HG03045 (cell line): ENCODE measurements around the gene KCND3.

Experiments used
- ATAC-seq: cut with Tn5 transposase; IDR thresholded peaks from one replicate; pipeline ENCODE4 v1.9.1; 2021; ENCODE audit warnings: mild to moderate bottlenecking, moderate library complexity; ENCODE audit not compliant: unreplicated experiment

Gene KCND3

DNA sequence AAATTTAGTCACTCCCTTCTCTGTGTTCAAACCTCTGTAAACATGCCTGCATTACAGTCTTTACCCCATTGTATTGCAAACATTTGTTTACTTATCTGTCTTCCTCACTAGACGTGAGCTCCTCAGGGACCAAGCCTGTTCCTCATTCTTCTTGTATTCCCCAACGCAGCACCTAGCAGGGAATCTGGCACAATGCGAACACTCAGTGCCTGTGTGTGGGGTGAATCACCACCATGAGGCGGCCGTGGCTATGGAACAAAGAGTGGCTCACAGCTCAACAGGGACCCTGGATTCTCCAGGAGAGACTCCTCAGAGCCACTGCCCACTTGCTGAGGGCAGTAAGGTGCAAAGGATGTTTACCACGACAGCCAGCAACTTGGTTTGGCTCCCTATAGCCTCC lies 137.9 kb downstream of the KCND3 start:
- ATAC-seq = no peak

DNA sequence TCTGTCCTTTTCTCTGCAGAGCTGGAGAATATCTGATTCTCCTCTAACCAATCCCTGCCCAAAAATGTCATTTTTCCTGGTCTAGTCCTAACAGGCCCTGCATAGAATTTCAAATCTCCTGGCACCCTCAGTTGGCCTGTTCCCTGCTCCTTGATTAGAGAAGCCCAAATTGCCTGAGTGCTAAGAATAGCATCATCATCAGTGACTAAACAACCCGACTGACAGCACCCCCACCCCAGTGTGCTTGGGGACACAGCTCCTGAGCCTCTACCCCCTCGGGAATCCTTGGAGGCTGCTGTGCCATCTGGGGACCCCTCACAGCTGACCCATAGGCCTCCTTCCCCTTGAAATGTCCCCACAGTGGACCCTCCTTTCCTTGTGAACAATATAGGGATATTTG lies 139.4 kb downstream of the KCND3 start:
- ATAC-seq = no peak

DNA sequence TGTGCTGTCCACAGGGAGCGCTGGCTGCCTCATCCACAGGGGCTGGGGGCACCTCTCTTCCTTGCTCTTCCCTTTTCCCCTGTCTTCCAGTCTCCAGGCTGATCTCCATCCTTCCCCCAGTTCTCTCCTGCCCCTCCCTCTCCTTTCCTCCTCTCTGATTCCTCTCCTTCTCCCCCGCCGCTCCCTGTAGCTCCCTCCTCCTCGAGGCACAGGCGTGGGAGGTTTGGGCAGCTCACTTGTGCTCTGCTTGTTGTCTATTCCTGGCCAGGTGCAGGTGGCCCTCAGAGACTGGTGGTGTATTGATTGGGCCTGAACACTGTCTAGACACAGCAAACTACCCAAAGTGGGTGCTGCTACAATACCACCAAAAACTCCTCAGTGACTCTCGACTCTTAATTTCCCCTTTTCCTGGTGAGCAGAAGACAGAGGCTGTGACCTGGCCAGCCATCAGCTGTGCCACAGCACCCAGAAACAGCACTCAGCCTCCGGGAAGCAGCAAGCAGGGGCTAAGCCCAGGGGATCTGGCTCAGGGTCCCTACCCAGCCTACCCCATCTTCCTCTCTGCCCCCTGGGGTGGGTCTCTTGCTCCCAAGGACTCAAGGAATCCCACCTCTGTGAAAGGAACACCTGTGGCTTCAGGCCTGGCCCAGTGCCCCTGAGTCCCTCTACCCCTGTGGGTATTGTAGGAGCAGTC lies 140.5 kb downstream of the KCND3 start:
- ATAC-seq = no peak

DNA sequence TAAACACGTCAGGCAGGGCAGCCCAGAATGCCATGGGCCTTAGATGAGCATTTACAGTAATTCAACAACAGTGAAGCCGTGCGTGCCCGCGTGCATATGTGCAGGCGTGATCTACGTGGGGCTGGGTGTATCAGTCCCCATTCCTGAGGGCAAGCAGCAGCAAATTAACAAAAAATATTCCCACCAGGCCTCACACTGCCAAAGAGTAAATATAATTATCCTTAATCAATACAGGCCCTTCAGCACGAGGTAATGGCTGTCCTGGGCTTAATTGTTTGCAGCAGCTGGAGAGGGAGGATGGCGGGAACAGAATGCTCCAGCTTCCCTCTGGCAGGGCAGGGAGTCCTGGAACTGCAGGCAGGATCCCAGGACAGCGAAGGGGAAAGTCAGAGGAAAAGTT lies 142.0 kb downstream of the KCND3 start:
- ATAC-seq = no peak

DNA sequence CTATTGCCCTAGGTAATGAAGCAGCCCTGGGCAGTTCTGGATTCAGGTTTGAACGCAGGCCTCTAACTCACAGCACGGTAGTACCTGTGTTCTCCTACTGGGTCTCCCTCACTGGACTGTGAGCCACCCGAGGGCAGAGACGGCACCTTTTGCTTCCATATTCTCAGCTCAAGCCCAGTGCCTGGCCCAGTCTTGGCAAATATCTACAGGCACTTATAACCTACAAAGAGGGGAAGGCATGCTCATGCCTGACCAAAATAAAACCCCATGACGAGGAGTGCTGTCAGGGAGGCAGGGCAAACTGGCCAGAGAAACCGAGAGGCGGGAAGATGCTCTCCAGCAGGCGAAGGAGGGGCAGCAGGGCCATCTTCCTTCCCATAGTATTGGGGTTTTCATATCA lies 142.6 kb downstream of the KCND3 start:
- no peak for ATAC-seq

DNA sequence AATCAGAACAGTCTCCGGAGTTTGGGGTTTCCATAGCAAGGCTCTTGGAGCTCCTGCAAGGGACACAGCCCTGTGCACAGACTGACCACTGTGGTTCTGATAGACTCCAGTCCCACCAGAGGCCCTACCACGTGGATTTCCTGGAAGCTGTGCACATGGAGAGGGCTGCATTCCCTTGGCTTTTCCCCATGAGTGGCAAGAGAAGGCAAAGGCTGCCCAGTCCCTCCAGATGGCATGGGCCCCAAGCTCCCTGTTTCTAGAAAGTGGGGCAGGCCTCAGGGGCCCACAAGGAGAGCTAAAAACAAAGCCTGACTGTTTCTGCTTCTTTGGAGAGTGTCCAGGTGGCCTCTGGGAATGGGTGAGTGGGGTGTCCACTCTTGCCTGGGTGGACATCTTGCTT lies 146.3 kb downstream of the KCND3 start:
- ATAC-seq = no peak

DNA sequence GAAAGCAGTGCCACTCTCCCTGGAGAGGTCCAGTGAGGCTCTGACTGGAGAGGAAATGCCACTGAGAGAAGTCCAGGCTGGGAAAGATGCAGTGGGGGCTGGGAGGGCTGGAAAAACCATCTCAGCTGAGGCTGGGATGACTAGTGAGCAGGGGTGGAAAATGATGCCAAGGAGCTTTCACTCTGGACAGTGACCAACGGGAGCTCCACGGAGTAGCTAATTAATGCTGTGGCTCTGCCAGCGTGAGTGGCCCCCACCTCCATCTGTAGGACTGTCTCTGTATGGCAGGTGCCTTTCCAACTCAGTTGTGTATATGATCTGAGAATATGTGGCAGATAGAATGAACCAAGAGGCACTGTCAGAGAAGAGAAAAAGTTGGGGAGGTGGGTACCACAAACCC lies 147.1 kb downstream of the KCND3 start:
- no peak for ATAC-seq

DNA sequence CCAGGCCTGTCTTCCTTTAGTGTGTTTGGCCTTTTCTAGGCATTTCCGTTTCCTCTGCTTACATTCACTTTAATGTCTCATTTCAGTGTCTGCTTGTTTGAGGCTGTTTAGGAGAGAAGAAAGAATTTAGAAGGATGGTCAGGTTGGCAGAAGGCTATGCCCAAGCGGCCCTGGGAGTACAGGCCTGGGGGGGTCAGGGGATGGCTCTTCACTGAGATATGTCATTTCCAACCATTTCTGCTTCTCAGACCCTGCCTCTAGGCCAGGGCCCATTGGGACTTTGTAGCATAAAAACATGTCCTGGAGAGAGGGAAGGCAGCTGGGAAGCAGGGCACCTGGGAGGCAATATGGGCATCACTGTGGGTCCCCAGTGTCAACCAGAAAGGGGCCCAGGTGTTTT lies 147.7 kb downstream of the KCND3 start:
- ATAC-seq = no peak

DNA sequence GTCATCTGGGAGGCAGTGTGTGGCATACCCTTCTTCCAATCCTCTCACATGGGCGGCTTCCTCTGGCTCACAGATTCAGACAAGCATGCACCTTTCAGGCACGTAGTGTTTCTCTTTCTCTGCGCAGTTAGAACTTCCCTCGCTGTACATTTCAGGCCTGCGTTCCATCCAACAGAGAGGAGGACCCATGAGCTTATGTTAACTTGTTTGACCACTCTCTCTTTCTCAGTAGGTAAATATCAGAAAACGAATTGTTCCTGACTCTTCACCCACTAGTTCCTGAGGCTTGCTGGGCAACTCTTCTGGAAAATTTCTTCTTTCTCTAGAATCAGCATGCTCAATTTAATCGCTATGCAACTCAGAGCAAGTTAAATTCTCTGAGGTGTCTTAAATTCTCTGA lies 148.3 kb downstream of the KCND3 start:
- ATAC-seq = no peak

DNA sequence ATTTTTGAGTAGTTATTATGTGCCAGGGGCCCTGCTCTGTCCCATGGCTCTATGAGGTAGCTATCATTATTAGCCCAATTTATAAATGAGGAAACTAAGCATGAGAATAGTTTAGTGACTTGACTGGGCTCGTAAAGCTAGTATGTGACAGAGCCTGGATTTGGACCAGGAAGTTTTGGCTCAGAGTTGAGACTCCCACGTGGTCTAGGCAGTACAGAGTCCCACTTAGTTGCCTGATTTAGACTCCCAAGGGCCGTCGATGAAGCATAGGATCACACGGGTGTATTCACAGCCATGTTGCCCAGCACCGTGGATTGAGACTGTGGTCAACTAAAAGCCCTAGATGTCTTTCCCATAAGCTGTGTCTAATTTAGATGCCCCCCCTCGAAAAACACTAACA lies 152.1 kb downstream of the KCND3 start:
- no peak for ATAC-seq

DNA sequence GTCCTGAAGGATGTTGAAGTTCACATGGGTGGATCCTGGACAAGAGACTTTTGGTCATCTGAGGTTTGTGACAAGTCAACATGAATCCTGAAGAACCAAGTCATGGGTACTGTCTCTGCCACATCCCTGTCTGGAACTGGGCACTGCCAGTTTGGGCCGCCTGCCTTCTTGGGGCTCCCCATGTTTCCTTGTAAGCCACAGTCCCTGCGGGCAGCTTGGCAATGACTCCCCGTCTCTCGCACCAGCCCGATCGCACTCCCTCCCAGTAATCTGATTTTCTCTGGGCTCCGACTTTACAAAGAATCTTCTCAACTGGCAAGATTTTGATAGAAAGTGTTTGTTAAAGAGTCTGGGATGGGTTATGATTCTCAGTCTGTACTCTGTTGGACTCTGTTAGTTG lies 153.4 kb downstream of the KCND3 start:
- ATAC-seq = no peak

DNA sequence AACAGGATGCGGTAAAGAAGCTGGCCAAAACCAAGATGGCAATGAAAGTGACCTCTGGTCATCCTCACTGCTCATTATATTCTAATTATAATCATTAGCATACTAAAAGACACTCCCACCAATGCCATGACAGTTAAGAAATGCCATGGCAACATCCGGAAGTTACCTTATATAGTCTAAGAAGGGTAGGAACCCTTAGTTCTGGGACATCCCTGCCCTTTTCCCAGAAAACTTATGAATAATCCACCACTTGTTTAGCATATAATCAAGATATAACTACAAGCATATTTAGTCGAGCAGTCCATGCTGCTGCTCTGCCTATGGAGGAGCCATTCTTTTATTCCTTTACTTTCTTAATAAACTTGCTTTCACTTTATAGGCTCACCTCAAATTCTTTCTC lies 154.0 kb downstream of the KCND3 start:
- no peak for ATAC-seq

DNA sequence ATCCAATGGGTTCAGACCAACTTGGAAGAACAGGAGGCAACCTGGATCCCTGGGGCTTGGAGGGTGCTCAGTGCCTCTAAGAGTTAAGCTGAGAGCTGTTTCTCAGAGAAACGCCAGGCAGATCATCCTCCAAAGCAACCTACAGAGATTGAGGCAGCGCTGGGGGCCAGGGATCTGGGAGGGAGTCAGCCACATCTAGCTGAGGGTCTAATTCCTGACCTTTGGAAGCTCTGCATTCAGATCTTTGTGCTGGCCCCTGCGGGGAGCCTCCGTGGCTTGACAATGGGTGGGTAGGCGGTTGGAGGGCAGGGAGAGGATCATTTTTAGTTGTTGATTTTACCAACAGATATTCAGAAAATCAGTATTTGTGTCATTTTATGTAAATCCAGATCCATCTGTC lies 154.5 kb downstream of the KCND3 start:
- no peak for ATAC-seq

DNA sequence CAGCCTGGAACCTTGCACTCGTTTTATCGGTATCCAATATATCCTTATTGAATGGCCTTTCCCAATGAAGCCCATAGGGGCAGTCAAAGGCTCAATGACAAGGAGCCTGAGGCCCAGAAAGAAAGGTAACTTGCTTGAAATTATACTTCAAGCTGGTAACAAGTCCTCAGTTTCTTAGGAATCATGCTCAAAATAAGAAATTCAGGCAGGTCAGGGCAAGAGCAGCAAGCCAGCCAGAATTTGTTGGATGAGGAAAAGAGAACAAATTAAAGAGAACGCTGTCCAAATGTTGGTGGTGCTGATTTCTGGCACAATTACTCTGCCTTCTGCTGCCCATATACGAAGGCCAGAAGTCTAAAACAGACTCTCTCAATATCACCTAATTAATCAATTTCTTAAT lies 156.1 kb downstream of the KCND3 start:
- no peak for ATAC-seq

DNA sequence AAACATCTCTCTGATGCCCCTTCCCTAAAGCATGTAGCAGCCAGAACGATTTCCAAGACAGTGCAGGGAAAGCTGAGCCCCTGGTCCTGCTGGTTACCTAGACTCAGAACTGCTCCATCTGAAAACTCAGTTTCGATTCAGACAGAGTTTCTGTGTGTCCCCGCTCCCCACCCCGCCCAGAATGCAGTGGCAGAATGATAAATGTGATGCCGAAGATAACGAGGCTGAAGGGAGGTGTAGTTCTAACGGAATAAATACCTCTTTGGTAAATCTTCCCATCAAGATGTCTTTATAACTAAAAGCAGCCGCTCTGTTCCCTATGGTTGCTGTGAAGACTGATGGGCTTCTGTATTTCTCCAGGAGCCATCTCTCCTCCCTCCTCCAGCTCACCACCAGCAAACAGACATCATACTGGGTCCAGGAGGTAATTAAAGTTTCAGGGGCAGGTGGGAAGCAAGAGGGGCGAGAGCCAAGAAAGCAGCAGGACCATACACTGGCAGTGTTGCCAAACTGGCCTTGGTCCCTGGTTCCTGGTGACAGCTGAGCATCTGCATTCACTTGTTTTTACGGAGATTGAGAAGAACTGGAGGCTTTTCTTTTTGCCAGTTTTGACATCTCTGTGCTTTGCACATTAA lies 156.8 kb downstream of the KCND3 start:
- no peak for ATAC-seq

DNA sequence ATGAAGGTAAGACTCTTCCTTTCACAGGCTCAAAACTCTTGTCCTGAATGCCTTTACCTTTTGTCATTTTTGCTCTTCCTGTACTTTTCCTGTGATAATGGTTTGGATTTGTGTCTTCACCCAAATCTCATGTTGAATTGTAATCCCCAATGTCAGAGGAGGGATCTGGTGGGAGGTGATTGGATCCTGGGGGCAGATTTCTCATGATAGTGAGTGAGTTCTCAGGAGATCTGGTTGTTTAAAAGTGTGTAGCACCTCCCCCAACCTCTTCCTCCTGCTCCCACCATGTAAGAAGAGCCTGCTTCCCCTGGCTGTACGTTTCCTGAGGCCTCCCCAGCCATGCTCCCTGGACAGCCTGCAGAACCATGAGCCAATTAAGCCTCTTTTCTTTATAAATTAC lies 158.3 kb downstream of the KCND3 start:
- ATAC-seq = no peak

DNA sequence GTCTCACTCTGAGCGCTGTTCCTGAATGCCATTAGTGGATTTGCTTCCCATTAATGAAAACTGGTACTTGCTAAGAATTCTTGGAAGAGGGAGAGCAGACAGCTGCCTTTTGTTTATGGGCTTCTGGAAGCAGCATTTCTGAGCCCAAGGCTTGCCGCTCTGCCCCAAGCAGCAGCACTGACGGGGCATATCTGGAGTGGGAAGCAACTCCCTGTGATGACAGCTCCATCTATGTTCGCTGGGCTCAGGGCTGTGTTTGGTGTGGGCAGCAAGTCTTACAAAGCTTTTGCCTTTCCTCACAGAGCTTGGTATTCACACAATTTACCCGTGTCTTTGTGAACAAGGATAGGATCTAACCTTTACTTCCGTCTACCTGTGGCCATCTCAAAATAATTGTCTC lies 161.5 kb downstream of the KCND3 start:
- ATAC-seq = no peak

DNA sequence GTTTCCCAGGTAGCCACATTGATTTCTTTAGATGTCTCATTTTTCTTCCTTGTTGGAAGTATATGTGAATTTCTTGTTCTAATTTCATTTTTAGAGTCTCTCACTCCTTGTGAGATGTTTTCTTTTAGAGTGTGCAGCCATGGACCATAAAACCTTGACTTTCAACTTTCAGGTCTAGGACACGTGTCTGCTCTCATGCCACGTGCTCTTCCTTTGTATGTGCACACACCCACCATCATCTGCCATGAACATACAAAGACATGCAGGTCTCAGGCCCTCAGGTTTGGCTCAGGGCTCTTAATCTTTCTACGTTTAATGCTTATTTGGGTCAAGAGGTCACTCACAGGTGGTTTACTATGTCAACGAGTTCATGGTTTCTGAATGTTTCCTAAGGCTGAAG lies 163.2 kb downstream of the KCND3 start:
- ATAC-seq = no peak

DNA sequence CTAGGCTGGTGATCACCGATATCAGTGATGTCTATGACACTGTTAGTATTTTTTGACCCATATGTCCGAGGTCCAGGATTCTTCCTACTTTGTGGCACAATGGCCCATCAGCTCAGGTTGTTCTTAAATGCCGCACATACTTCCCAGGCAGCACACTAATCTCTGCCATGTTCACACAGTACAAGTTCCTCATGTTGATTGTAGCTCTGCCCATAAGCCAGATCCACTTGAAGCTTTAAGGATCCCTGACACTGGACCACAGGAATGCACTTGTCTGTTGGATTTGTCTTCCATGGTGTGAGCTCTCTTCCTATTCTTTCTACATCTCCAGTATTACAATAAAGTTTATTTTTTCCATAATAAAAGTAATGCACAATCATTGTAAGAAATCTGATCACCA lies 164.3 kb downstream of the KCND3 start:
- no peak for ATAC-seq

DNA sequence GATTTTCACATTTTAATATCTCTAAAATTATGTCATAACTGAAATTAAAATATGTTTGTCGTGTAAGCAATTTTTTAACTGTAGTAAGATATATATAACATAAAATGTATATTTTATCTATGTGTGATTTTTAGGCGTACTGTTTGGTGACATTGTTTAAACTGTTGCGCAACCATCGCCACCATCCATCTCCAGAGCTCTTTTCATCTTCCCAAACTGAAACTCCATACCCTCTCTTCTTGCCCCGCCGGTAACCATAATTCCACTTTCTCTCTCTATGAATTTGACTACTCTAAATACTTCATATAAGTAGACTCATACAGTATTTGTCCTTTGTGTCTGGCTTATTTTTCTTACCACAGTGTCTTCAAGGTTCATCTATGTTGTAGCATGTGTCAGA lies 167.3 kb downstream of the KCND3 start:
- no peak for ATAC-seq

DNA sequence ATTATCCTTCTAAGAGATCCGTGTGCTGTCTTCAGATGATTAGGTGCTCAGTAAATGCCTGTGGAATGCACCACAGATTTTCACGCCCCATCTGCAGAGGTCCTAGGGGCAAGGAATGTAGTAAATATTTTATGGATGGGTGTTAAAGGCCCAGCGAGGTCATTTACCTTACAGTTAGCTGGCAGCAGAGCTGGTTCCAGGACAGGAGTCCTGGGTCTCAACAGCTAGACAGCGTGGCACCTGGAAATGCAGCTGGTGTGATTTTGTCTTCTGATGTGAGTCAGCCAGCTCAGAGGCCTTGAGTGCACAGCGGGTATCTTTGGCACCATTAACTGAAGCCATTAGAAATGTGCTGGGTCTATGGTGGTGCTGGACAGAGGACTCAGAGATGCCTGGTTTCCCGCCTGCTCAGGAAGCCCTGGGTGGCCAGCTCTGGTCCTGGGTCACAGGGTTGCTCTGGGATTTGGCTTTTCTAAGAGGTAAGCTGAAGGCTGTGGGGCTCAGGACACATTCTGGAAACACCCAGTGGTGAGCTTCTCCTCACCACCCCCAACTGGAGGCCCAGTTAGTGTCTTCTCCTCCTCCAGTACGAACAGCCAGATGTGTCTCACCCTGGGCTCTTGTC lies 168.2 kb downstream of the KCND3 start:
- no peak for ATAC-seq

DNA sequence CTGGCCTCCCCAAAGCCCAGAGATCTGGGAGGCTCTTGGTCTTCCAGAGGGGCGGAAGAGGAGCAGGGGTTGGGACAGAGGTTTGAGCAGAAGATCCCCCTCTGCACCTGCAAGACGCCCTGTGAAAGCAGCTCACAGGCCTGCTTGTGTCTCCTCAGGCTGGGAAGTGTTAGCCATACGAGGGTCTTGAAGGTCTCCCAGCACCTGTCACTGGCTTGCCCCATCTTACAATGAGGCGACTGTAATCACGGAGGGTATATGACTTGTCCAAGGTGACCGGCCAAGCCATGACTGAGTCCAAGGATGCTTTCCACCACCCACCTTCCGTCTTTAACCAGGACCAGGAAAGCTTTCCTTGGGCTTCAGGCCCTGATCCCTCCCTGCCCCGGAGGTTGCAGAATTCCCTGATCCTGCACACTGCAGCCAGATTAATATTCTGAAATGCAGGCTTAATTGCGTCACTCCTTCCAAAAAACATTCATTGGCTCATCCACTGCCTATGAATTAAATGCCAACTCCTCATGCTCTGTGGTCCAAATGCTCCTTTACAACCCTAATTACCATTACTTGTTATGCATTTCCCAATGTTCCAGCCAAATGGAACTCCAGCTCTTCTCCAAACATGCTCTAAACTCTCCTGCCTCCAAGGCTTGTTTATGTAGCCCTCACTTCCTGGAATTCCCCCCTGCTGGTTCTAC lies 169.8 kb downstream of the KCND3 start:
- no peak for ATAC-seq
